Natural killer cell (primary cell): ENCODE measurements around the gene NACC2. TPM values are rescaled to one million over a fixed set of nuclear protein-coding genes. Genes with fewer than 3 reads are reported as not detected.
A peak's percentile ranks its signal among the peaks of the same experiment; 100 is the strongest.

Source experiments
- ATAC-seq, 3 donors: fragments of 150-1000 bp in 2 of 3; fragments of 200-7000 bp in 1 of 3; cut with Tn5 transposase; 1 replicate in 1 of 3; 2 replicates in 2 of 3; pipeline ENCODE4 v1.10.0; 2021; ENCODE audit warnings: mild to moderate bottlenecking in 2 of 3, moderate library complexity in 2 of 3
- DNase-seq, 2 donors: peaks; one replicate each; pipeline versions ENCODE4 v3.0.0 to v3.0.0-alpha.2; 2013 to 2021; ENCODE audit warnings: mixed read lengths in 1 of 2
- H3K27ac ChIP-seq: one replicate; pipeline ENCODE4 v1.5.1; 2013; ENCODE audit warnings: mild to moderate bottlenecking, low read length
- H3K27me3 ChIP-seq: one replicate; pipeline ENCODE4 v1.6.1; 2013; ENCODE audit warnings: low read length; ENCODE audit not compliant: control insufficient read depth, insufficient read depth
- H3K36me3 ChIP-seq: one replicate; pipeline ENCODE4 v1.6.1; 2013; ENCODE audit warnings: low read length; ENCODE audit not compliant: control insufficient read depth, insufficient read depth
- H3K4me1 ChIP-seq: one replicate; pipeline ENCODE4 v1.6.1; 2013; ENCODE audit warnings: low read length; ENCODE audit not compliant: control insufficient read depth, insufficient read depth
- H3K4me3 ChIP-seq: one replicate; pipeline ENCODE4 v1.5.1; 2013; ENCODE audit warnings: low read length
- H3K9me3 ChIP-seq: one replicate; pipeline ENCODE4 v1.6.1; 2013; ENCODE audit warnings: low read length; ENCODE audit not compliant: control insufficient read depth, insufficient read depth
- H3K27ac Mint-ChIP-seq, 2 donors: one replicate each; pipeline ENCODE4 v1.8.0; 2022; ENCODE audit warnings: mild to moderate bottlenecking in 2 of 2, mixed read lengths in 2 of 2, moderate library complexity in 1 of 2
- H3K27me3 Mint-ChIP-seq, 2 donors: one replicate each; pipeline ENCODE4 v1.8.0; 2022; ENCODE audit warnings: low read depth in 2 of 2, mixed read lengths in 2 of 2
- H3K36me3 Mint-ChIP-seq: one replicate; pipeline ENCODE4 v1.8.0; 2022; ENCODE audit warnings: mixed read lengths
- H3K4me1 Mint-ChIP-seq, 2 donors: one replicate each; pipeline ENCODE4 v1.8.0; 2022; ENCODE audit warnings: mixed read lengths in 2 of 2
- H3K4me3 Mint-ChIP-seq: one replicate; pipeline ENCODE4 v1.8.0; 2022; ENCODE audit warnings: mild to moderate bottlenecking, moderate library complexity, mixed read lengths
- H3K9me3 Mint-ChIP-seq, 2 donors: one replicate each; pipeline ENCODE4 v1.8.0; 2022; ENCODE audit warnings: mixed read lengths in 2 of 2
- WGBS: methylation state at CpG from one replicate; pipeline ENCODE4 v1.1.7; 2013; ENCODE audit warnings: missing lambda C conversion rate; ENCODE audit not compliant: insufficient coverage; 5-methylcytosine and 5-hydroxymethylcytosine counted together
- intact Hi-C: fragments of 100-400 bp; cut with micrococcal nuclease; formaldehyde crosslinking; loops from one replicate; pipeline ENCODE4 v1.14.2; 2022
- total RNA-seq, 4 donors: library from RNA; stranded (reverse); fragments of 120-200 nt in 1 of 4; gene quantifications; one replicate each; pipeline versions ENCODE4 v1.2.3 to v1.2.4, GENCODE V29; 2013 to 2022
- TF ChIP-seq, protein P1 (sequence below): fragments of 200-600 bp; IDR thresholded peaks from one replicate; pipeline ENCODE4 v1.8.0; 2022; ENCODE audit warnings: antibody characterized with exemption

The NACC2 gene
- total RNA-seq, 3 donors from 2014 or later (not counting 1 experiment from before 2014, with no cell fraction given), result 14.5 to 21.6 (median 21.2) TPM

GRCh38 chr9:136052472-136052880 is 42.6 kb downstream of the NACC2 start:
- Histone ChIP-seq H3K36me3 (no peaks in the 10 kb centered on the region), H3K9me3 (no peaks in the 10 kb centered on the region), H3K4me1 (peaks cover 62% of the 10 kb centered on the region), H3K4me3 (no peak overlapping the region), H3K27me3 (peaks cover 5% of the 10 kb centered on the region), H3K27ac (no peak overlapping the region)
- TF ChIP-seq, protein P1, sequence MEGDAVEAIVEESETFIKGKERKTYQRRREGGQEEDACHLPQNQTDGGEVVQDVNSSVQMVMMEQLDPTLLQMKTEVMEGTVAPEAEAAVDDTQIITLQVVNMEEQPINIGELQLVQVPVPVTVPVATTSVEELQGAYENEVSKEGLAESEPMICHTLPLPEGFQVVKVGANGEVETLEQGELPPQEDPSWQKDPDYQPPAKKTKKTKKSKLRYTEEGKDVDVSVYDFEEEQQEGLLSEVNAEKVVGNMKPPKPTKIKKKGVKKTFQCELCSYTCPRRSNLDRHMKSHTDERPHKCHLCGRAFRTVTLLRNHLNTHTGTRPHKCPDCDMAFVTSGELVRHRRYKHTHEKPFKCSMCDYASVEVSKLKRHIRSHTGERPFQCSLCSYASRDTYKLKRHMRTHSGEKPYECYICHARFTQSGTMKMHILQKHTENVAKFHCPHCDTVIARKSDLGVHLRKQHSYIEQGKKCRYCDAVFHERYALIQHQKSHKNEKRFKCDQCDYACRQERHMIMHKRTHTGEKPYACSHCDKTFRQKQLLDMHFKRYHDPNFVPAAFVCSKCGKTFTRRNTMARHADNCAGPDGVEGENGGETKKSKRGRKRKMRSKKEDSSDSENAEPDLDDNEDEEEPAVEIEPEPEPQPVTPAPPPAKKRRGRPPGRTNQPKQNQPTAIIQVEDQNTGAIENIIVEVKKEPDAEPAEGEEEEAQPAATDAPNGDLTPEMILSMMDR, result no peak
- no peaks in the 10 kb centered on the region for H3K36me3 Mint-ChIP-seq
- no peaks in the 10 kb centered on the region for H3K27me3 Mint-ChIP-seq
- WGBS, result 60% methylated on average over 15 of the region's 15 CpGs
- H3K27ac Mint-ChIP-seq, result no peak overlapping the region
- H3K9me3 Mint-ChIP-seq, result no peaks in the 10 kb centered on the region
- peaks cover 32 to 47% of the 10 kb centered on the region in 2 donors for H3K4me1 Mint-ChIP-seq
- H3K4me3 Mint-ChIP-seq, result peak overlapping the region; percentile 37
- ATAC-seq (no peak), DNase-seq (no peak)
- intact Hi-C loops, result no loop called here

- no peaks in the 10 kb centered on the region for H3K36me3 ChIP-seq
- H3K4me3 Mint-ChIP-seq, result peak overlapping the region; percentile 77
- 4% methylated on average over 31 of the region's 31 CpGs for WGBS
- ATAC-seq (peak; percentile 41 to 46 (median 43)), DNase-seq (peak in 1 of 2 donors; percentile 29)
- H3K9me3 Mint-ChIP-seq, result no peaks in the 10 kb centered on the region
- H3K27ac ChIP-seq, result no peak overlapping the region
- no peaks in the 10 kb centered on the region for H3K36me3 Mint-ChIP-seq
- TF ChIP-seq, protein P1, result no peak
- intact Hi-C loops, result no loop called here
- H3K27me3 ChIP-seq, result peaks cover 5% of the 10 kb centered on the region
- H3K4me1 Mint-ChIP-seq, result peaks cover 32 to 42% of the 10 kb centered on the region in 2 donors
- peaks cover 66% of the 10 kb centered on the region for H3K4me1 ChIP-seq
- no peaks in the 10 kb centered on the region for H3K27me3 Mint-ChIP-seq
- H3K9me3 ChIP-seq, result no peaks in the 10 kb centered on the region
- no peak overlapping the region for H3K4me3 ChIP-seq
- H3K27ac Mint-ChIP-seq, result peak overlapping the region in 1 of 2 donors; percentile 24
Measured at GRCh38 chr9:136051837-136052471, 43.1 kb downstream of the NACC2 start.

DNA sequence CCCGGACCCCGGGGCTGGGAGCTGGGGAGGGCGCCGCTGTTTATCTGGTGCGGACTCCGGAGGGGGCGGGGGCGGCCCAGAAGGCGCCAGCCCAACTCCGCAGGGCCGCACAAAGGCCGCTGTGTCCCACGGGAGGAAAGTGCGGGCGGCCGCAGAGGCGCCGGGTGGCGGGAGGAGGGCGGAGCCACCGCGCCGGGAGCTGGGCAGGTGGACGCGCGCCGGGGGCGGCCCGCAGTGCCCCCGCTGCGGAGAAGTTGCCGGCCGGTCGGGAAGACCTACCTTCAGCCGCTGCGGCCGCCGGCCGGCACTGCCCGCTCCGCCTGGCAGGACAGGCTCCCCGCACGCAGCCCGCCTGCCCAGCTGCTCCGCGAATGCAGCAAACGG is 43.6 kb downstream of the NACC2 start:
- Histone ChIP-seq H3K27ac (no peak overlapping the region), H3K27me3 (peaks cover 5% of the 10 kb centered on the region), H3K4me3 (no peak overlapping the region), H3K9me3 (no peaks in the 10 kb centered on the region), H3K4me1 (peaks cover 62% of the 10 kb centered on the region), H3K36me3 (peaks cover 3% of the 10 kb centered on the region)
- H3K4me3 Mint-ChIP-seq, result peak overlapping the region; percentile 40
- no peaks in the 10 kb centered on the region for H3K27me3 Mint-ChIP-seq
- H3K9me3 Mint-ChIP-seq, result no peaks in the 10 kb centered on the region
- TF ChIP-seq, protein P1, result no peak
- H3K27ac Mint-ChIP-seq, result no peak overlapping the region
- intact Hi-C loops, result no loop called here
- ATAC-seq, result peak in 1 of 3 donors; percentile 28
- DNase-seq, result no peak
- under 1% methylated on average over 47 of the region's 47 CpGs for WGBS
- H3K36me3 Mint-ChIP-seq, result no peaks in the 10 kb centered on the region
- H3K4me1 Mint-ChIP-seq, result peaks cover 32 to 42% of the 10 kb centered on the region in 2 donors
